ENCODE data around the gene NAA10. TPM values are rescaled to one million over a fixed set of nuclear protein-coding genes. Genes with fewer than 3 reads are reported as not detected.

The NAA10 gene
- total and polyA plus RNA-seq, 2 of the 13 experiments (the other 11 are each of a cell fraction or from before 2014, with no cell fraction given): 49.2 to 51.7 TPM

DNA sequence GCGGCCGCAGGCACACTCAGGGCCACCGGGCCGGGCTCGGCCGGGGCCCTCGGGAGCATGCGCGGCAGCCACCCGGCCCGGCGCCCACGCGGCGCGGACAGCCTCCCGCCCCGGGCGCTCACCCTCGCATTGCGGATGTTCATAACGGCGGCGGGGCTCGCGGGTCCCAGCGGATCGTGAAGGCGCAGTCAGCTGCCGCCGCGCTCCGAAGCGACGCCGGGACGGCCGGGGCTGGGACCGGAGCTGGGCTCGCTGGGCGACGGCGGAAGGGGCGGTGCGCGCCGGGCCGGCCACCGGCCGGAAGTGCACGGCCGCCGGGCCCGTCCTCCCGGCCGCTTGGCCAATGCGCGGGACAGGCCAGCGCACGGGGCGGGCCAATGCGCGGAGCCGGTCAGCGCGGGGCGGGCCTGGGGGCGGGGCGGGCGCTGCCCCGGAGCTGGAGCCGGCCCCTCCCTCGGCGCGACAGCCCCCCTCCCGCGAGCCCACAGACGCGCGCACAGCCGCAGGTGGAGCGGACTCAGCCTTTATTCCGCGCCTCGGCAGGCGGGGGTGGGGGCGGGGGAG, at the start of gene NAA10 (continued):
- TF ChIP-seq, protein P1, sequence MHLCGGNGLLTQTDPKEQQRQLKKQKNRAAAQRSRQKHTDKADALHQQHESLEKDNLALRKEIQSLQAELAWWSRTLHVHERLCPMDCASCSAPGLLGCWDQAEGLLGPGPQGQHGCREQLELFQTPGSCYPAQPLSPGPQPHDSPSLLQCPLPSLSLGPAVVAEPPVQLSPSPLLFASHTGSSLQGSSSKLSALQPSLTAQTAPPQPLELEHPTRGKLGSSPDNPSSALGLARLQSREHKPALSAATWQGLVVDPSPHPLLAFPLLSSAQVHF (CRISPR knock-in tag; IDR thresholded peaks at IDR 0.05): no peak
- no peak for TF ChIP-seq AGO1 (IDR thresholded peaks at IDR 0.05; ENCODE audit: low read depth, low read length, poor library complexity, severe bottlenecking)
- TF ChIP-seq, protein P2, sequence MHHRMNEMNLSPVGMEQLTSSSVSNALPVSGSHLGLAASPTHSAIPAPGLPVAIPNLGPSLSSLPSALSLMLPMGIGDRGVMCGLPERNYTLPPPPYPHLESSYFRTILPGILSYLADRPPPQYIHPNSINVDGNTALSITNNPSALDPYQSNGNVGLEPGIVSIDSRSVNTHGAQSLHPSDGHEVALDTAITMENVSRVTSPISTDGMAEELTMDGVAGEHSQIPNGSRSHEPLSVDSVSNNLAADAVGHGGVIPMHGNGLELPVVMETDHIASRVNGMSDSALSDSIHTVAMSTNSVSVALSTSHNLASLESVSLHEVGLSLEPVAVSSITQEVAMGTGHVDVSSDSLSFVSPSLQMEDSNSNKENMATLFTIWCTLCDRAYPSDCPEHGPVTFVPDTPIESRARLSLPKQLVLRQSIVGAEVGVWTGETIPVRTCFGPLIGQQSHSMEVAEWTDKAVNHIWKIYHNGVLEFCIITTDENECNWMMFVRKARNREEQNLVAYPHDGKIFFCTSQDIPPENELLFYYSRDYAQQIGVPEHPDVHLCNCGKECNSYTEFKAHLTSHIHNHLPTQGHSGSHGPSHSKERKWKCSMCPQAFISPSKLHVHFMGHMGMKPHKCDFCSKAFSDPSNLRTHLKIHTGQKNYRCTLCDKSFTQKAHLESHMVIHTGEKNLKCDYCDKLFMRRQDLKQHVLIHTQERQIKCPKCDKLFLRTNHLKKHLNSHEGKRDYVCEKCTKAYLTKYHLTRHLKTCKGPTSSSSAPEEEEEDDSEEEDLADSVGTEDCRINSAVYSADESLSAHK (CRISPR knock-in tag; IDR thresholded peaks at IDR 0.05; ENCODE audit: borderline replicate concordance): no peak
- no peak for TF ChIP-seq THAP11 (CRISPR knock-in tag; IDR thresholded peaks at IDR 0.05)
- TF ChIP-seq ZNF12 (CRISPR knock-in tag; IDR thresholded peaks at IDR 0.05): no peak
- TF ChIP-seq, protein P3, sequence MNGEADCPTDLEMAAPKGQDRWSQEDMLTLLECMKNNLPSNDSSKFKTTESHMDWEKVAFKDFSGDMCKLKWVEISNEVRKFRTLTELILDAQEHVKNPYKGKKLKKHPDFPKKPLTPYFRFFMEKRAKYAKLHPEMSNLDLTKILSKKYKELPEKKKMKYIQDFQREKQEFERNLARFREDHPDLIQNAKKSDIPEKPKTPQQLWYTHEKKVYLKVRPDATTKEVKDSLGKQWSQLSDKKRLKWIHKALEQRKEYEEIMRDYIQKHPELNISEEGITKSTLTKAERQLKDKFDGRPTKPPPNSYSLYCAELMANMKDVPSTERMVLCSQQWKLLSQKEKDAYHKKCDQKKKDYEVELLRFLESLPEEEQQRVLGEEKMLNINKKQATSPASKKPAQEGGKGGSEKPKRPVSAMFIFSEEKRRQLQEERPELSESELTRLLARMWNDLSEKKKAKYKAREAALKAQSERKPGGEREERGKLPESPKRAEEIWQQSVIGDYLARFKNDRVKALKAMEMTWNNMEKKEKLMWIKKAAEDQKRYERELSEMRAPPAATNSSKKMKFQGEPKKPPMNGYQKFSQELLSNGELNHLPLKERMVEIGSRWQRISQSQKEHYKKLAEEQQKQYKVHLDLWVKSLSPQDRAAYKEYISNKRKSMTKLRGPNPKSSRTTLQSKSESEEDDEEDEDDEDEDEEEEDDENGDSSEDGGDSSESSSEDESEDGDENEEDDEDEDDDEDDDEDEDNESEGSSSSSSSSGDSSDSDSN (CRISPR knock-in tag; IDR thresholded peaks at IDR 0.05): peak; percentile 27; the same call in 1 of the 2 replicates
- TF ChIP-seq HNRNPUL1 (IDR thresholded peaks at IDR 0.05; ENCODE audit: low read depth, low read length): no peak
- TF ChIP-seq, protein P4, sequence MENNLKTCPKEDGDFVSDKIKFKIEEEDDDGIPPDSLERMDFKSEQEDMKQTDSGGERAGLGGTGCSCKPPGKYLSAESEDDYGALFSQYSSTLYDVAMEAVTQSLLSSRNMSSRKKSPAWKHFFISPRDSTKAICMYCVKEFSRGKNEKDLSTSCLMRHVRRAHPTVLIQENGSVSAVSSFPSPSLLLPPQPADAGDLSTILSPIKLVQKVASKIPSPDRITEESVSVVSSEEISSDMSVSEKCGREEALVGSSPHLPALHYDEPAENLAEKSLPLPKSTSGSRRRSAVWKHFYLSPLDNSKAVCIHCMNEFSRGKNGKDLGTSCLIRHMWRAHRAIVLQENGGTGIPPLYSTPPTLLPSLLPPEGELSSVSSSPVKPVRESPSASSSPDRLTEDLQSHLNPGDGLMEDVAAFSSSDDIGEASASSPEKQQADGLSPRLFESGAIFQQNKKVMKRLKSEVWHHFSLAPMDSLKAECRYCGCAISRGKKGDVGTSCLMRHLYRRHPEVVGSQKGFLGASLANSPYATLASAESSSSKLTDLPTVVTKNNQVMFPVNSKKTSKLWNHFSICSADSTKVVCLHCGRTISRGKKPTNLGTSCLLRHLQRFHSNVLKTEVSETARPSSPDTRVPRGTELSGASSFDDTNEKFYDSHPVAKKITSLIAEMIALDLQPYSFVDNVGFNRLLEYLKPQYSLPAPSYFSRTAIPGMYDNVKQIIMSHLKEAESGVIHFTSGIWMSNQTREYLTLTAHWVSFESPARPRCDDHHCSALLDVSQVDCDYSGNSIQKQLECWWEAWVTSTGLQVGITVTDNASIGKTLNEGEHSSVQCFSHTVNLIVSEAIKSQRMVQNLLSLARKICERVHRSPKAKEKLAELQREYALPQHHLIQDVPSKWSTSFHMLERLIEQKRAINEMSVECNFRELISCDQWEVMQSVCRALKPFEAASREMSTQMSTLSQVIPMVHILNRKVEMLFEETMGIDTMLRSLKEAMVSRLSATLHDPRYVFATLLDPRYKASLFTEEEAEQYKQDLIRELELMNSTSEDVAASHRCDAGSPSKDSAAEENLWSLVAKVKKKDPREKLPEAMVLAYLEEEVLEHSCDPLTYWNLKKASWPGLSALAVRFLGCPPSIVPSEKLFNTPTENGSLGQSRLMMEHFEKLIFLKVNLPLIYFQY (CRISPR knock-in tag; IDR thresholded peaks at IDR 0.05; ENCODE audit: borderline replicate concordance): no peak
- TF ChIP-seq, protein P5, sequence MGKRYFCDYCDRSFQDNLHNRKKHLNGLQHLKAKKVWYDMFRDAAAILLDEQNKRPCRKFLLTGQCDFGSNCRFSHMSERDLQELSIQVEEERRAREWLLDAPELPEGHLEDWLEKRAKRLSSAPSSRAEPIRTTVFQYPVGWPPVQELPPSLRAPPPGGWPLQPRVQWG (CRISPR knock-in tag; IDR thresholded peaks at IDR 0.05; ENCODE audit: borderline replicate concordance, low read depth): no peak
- TF ChIP-seq TRIM24 (CRISPR knock-in tag; IDR thresholded peaks at IDR 0.05): no peak
- no peak for TF ChIP-seq MTF1 (CRISPR knock-in tag; IDR thresholded peaks at IDR 0.05)
- TF ChIP-seq ZNF296 (CRISPR knock-in tag; conservative IDR thresholded peaks at IDR 0.05): no peak
- no peak for TF ChIP-seq MLLT10 (CRISPR knock-in tag; IDR thresholded peaks at IDR 0.05)
- TF ChIP-seq ZNF563 (CRISPR knock-in tag; IDR thresholded peaks at IDR 0.05): no peak
- no peak for TF ChIP-seq SMAD9 (CRISPR knock-in tag; IDR thresholded peaks at IDR 0.05)
- TF ChIP-seq RXRA (CRISPR knock-in tag; IDR thresholded peaks at IDR 0.05): no peak
- TF ChIP-seq ZSCAN31 (CRISPR knock-in tag; IDR thresholded peaks at IDR 0.05; ENCODE audit: low read depth): no peak
- no peak for TF ChIP-seq RARA (CRISPR knock-in tag; IDR thresholded peaks at IDR 0.05)
- no peak for TF ChIP-seq FOXM1 (CRISPR knock-in tag; IDR thresholded peaks at IDR 0.05)
- TF ChIP-seq ZNF225 (CRISPR knock-in tag; IDR thresholded peaks at IDR 0.05): no peak
- no peak for TF ChIP-seq ATF7-NPFF (CRISPR knock-in tag; IDR thresholded peaks at IDR 0.05; ENCODE audit: low read depth)
- TF ChIP-seq ZNF749 (CRISPR knock-in tag; IDR thresholded peaks at IDR 0.05; ENCODE audit: borderline replicate concordance): no peak
